BJ (cell line): Measurements from ENCODE around the gene ZNF148. TPM values are rescaled to one million over a fixed set of nuclear protein-coding genes. Genes with fewer than 3 reads are reported as not detected.
A peak's percentile ranks its signal among the peaks of the same experiment; 100 is the strongest.

Experiments used
- CTCF ChIA-PET: fragments of 350-600 bp; formaldehyde crosslinking; extraction: SDS; loops from one replicate; lab custom pipeline; 2021; ENCODE audit warnings: antibody characterized with exemption, inconsistent platforms; lab: Yijun Ruan, JAX
- POLR2A ChIA-PET: fragments of 300-600 bp; sonication (Branson Sonifier 250); formaldehyde crosslinking; extraction: SDS; loops from one replicate; lab custom pipeline; 2021; ENCODE audit warnings: antibody characterized with exemption; lab: Charles Lee
- DNase-seq: peaks from one replicate; pipeline ENCODE4 v3.0.0-alpha.2; 2011; ENCODE audit warnings: low read depth
- H3K27me3 ChIP-seq: 2 replicates; pipeline ENCODE4 v1.6.0; 2011; ENCODE audit warnings: low read length; ENCODE audit not compliant: control insufficient read depth, insufficient read depth
- H3K36me3 ChIP-seq: 2 replicates; pipeline ENCODE4 v1.5.1; 2011; ENCODE audit warnings: low read length; ENCODE audit not compliant: control insufficient read depth, insufficient read depth
- H3K4me3 ChIP-seq: 2 replicates; pipeline ENCODE4 v1.5.1; 2011; ENCODE audit warnings: low read depth, mild to moderate bottlenecking, control low read depth, low read length
- polyA plus RNA-seq: library from polyadenylated mRNA; depleted of rRNA; stranded (reverse); fragments of >200 nt; gene quantifications from 2 replicates; pipeline ENCODE4 v1.2.3, GENCODE V29; 2011
- TF ChIP-seq, protein P1 (sequence below): IDR thresholded peaks from 2 replicates; pipeline ENCODE4 v1.5.1; 2011; ENCODE audit warnings: low read depth, mild to moderate bottlenecking, control low read depth, inconsistent platforms, low read length, moderate library complexity; ENCODE audit not compliant: insufficient read depth

ZNF148 gene
- polyA plus RNA-seq, 1 experiment = 18.4 TPM

DNA sequence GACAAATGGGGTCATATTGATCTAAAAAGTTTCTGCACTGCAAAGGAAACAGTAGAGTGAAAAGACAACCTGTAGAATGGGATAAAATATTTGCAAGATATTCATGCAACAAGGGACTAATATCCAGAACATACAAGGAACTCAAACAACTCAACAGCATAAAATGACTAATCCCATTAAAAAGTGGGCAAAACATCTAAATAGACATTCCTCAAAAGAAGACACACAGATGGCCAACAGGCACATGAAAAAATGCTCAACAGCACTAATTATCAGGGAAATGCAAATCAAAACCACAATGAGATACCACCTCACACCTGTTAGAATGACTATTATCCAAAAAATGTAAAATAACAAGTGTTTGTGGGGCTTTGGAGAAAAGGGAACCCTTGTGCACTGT, 171.4 kb downstream of the ZNF148 start:
- Histone ChIP-seq H3K36me3 (no peaks in the 10 kb centered on the region), H3K4me3 (no peak overlapping the region), H3K27me3 (no peaks in the 10 kb centered on the region)
- no peak for DNase-seq
- ChIA-PET CTCF (interaction anchor here (0.8 kb wide), 1 partner anchor 9 kb away, joined by 3 read pairs; no protein-coding TSS in a partner anchor), POLR2A (no interaction called here)
- TF ChIP-seq, protein P1, sequence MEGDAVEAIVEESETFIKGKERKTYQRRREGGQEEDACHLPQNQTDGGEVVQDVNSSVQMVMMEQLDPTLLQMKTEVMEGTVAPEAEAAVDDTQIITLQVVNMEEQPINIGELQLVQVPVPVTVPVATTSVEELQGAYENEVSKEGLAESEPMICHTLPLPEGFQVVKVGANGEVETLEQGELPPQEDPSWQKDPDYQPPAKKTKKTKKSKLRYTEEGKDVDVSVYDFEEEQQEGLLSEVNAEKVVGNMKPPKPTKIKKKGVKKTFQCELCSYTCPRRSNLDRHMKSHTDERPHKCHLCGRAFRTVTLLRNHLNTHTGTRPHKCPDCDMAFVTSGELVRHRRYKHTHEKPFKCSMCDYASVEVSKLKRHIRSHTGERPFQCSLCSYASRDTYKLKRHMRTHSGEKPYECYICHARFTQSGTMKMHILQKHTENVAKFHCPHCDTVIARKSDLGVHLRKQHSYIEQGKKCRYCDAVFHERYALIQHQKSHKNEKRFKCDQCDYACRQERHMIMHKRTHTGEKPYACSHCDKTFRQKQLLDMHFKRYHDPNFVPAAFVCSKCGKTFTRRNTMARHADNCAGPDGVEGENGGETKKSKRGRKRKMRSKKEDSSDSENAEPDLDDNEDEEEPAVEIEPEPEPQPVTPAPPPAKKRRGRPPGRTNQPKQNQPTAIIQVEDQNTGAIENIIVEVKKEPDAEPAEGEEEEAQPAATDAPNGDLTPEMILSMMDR = no peak

DNA sequence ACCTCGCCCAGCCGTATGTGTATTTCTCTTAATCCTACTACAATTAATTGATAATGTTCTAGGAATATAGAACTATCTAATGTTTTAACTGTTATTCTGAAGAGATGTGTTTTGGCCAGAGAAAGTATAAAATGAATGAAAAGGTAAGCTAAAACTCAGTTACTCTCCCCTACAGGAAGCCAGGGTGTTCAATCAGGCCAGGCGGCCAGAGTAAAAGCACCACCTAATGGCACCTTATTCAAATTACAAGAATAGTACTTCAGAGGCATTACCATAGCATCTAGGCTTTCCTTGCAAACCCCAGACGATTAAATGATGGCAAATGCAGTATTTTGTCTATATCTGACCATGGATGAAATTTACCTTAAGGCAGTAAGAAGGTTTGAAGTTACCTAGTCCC, 172.9 kb downstream of the ZNF148 start:
- DNase-seq = no peak
- CTCF ChIA-PET = no interaction called here
- Histone ChIP-seq H3K27me3 (no peaks in the 10 kb centered on the region), H3K4me3 (no peak overlapping the region), H3K36me3 (no peaks in the 10 kb centered on the region)
- TF ChIP-seq, protein P1 = no peak
- POLR2A ChIA-PET = interaction anchor here (0.7 kb wide), 1 partner anchor 241 kb away, joined by 4 read pairs; no protein-coding TSS in a partner anchor

DNA sequence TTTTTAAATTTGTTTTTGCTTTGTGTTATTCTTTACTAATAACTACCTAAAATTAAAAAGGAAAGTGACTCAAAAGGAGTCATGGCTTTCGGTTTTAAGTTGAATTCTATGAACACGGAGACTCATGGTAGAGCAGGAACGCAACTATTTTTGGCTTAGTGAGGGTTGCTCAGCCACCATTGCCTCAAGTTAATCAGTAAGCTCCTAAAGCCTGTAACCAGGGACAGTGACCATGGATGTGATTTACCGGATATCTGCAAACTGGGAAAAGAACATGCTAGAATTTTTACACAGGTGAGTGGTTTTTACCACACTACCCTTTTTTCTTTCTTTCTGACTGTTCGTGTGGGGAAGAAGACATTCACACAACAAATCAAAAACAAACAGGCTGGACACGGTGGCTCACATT, 174.4 kb downstream of the ZNF148 start:
- Histone ChIP-seq H3K4me3 (no peak overlapping the region), H3K36me3 (no peaks in the 10 kb centered on the region), H3K27me3 (no peaks in the 10 kb centered on the region)
- ChIA-PET CTCF (no interaction called here), POLR2A (no interaction called here)
- DNase-seq = no peak
- TF ChIP-seq, protein P1 = no peak

DNA sequence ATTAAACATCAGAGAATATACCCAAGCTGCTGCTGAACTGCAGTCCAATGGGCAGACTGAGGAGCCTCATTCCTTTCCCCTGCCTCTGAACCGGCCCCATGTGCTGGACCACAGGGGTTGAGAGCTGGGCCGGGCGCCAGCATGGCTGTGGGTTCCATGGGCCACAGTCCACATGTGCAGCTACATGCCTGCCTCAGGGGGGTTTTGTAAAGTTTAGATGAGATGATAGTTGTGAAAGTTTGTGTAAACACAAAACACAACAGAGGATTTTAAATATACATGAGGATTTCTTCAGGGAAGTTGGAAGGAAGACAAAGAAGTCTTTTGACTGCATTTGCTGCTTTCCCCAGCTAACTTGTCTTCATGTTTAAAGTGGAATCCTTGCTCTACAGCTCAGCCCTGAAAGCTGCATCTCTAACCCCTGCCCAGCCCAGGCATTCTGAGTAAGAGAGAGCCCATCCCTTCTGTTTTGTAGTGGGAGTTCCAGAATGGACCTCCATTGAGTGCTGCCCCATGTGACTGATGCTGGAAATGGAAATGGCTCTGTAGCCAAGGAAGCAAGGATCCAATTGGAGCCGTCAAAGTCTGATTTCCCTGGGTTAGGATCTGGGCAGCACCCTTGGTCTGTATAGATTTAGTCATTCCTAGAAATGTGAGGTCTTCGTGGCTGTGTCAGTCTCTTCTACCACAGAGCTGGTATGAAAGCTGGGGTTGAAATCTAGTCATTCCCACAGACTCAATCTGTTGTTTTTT, 180.1 kb downstream of the ZNF148 start:
- no peaks in the 10 kb centered on the region for H3K27me3 ChIP-seq
- ChIA-PET POLR2A (interaction anchor here (0.6 kb wide), 2 partner anchors 138 to 286 kb away, joined by 3 to 6 read pairs; no protein-coding TSS in a partner anchor), CTCF (interaction anchor here (0.9 to 1.6 kb wide), 5 partner anchors 9 to 149 kb away, joined by 3 to 4 read pairs (median 3); no protein-coding TSS in a partner anchor)
- TF ChIP-seq, protein P1 = peak; percentile 28
- peak; percentile 54 for DNase-seq
- no peak overlapping the region for H3K4me3 ChIP-seq
- H3K36me3 ChIP-seq = no peaks in the 10 kb centered on the region

DNA sequence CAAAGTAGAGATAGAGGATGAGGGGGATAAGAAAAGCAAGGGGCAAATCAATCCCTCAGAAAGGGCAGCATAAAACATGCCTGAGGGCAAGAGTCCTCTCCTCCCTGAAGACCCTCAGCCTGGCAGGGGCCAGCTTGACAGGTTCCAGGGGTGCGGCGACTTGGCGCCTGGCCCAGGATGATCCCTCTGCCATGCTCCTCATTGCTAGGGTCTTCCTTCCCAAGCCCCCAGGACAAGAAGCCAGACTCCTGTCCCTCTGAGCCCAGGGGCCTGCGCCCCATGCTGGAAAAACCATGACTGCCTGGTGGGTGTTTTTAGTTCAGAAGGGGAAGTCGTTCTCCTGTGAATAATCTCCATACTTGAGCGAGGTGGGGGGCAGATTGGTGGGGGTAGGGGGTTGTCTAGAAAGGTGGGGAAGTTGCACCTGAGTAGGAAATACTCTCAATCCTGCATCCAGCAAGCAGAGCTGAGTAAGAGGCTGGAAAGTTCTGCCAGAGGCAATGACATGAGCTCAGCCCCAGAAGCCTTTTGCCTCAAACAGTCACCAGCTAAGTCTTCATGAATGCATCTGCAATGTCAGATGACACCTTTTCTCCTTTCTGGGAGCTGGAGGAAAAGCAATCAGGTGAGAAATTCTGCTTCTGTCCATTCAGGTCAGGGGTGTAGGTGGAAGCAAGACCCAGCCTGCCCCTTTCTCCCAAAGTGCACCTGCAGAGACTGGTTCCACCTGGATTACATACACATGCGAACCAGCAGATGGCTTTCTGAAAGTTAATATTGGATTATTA, 180.9 kb downstream of the ZNF148 start:
- TF ChIP-seq, protein P1 = no peak
- Histone ChIP-seq H3K4me3 (no peak overlapping the region), H3K27me3 (no peaks in the 10 kb centered on the region), H3K36me3 (no peaks in the 10 kb centered on the region)
- no peak for DNase-seq
- CTCF ChIA-PET = interaction anchor here (1.0 to 1.6 kb wide), 4 partner anchors 10 to 149 kb away, joined by 3 to 4 read pairs (median 4); no protein-coding TSS in a partner anchor
- POLR2A ChIA-PET = interaction anchor here (0.6 kb wide), 2 partner anchors 137 to 287 kb away, joined by 3 to 6 read pairs; no protein-coding TSS in a partner anchor
